Activated CD8-positive, alpha-beta memory T cell treated with anti-CD3 and anti-CD28 coated beads, Interleukin-2, amount 50 U/mL, for 48 hours (primary cell): ENCODE results near the gene RAB9A.

Source experiments
- DNase-seq: peaks from one replicate; pipeline ENCODE4 v3.0.0-alpha.2; 2020

The RAB9A gene

GRCh38 chrX:13752141-13752540 is 63.2 kb downstream of the RAB9A start:
- DNase-seq, result no peak

- no peak for DNase-seq
These were observed 63.7 kb downstream of the RAB9A start for GRCh38 chrX:13752646-13753045.

DNA sequence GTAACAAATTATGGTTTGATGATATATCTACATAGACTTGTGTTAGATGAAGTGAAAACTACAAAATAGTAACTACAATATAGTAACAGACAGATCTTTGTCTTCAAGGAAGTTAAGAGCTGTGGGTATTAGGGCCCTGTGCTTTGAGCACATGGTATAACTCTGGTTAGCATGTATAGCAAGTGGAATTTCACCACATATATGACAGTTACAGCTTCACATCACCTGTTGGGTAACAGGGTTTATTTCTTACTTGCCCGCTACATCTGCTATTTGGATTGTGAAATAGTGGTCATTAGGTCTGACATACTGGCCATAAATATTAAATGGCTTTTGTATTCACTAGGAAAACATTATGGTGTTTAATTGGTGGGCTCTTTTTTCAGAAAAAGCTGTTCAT is 65.8 kb downstream of the RAB9A start:
- DNase-seq, result no peak

DNA sequence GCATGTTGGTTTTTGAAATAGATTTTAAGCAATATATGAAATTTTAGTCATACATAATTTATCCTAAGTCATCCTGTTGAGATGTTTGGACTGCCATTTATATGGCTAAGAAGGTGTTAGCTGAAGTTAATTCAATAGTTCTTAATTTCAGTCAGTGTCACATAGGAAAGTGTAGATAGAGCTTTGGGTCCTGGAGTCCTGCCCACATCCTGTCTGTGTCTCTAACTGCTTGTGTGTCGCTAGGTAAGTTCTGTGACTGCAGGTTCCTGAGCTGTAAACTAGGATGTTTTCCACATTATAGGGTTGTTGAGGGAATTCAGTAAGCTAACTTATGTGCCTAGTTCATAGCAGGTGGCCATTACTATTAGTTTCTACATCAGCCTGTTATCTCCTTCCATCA is 66.3 kb downstream of the RAB9A start:
- DNase-seq, result no peak

DNA sequence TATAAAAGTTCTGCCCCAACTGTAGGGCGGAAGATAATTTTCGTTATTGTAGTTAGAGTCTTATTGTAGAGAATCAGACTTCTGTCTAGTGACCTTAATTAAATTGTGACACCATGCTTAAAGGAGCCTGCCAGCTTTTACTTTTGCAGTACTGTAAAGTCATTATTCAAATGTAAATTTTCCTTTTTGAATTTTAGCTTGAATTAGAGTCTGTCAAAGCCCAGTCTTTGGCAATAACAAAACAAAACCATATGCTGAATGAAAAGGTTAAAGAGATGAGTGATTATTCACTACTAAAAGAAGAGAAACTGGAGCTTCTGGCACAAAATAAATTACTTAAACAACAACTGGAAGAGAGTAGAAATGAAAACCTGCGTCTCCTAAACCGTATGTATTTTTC is 67.5 kb downstream of the RAB9A start:
- no peak for DNase-seq

DNA sequence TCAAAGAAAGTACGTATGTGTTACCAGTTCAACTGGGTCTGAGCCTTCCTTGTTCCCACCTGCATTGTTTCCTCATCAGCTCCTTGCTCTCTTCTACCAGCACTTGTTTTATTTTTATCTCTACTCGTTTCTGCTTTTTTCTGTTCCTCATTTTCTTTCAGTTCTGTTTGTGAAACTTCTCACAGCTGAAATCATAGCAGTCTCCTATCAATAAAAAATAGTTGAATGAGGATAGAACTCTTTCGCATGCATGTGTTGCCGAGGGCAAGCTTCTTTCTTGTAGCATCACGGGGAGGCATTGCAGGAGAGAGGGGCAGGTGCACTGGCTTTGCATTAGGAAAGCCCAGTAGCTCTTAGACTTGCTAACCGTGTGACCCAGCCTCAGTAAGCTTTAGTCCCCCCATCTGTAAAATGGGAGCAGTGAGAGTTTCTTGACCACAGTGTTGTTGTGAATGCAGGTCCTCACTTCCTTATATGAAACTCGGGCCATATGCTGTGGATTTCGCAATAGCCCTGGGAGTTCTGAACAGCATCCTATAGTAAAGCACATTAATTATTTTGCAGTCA is 70.3 kb downstream of the RAB9A start:
- no peak for DNase-seq
